Measurements from ENCODE around the gene PIGX.
A peak's percentile ranks its signal among the peaks of the same experiment; 100 is the strongest.
"Not testable (repeated sequence)": the region's sequence is repeated elsewhere in the genome, so short reads cannot be mapped to it uniquely, and the experiment has no call there.

PIGX gene

GRCh38 chr3:196707566-196707965 is 4.6 kb upstream of the PIGX start:
- no peak overlapping the region for H3K4me3 ChIP-seq (ENCODE audit: low read depth in 1 of 2, low read length in 2 of 2)
- H3K27ac ChIP-seq (ENCODE audit: low read depth, low read length): no peak overlapping the region
- peaks cover 6% of the 10 kb centered on the region for H3K4me1 ChIP-seq (ENCODE audit: insufficient read depth, low read length)
- no peaks in the 10 kb centered on the region for H3K9me3 ChIP-seq (ENCODE audit: low read length)
- no peaks in the 10 kb centered on the region for H3K36me3 ChIP-seq (ENCODE audit: insufficient read depth, low read length)
- H3K27me3 ChIP-seq (ENCODE audit: control insufficient read depth in 1 of 2, insufficient read depth in 2 of 2, low read length in 2 of 2): no peaks in the 10 kb centered on the region
- no peak overlapping the region for H3K9ac ChIP-seq (ENCODE audit: low read length)

GRCh38 chr3:196708467-196708866 is 3.7 kb upstream of the PIGX start:
- H3K27me3 ChIP-seq (ENCODE audit: control insufficient read depth in 1 of 2, insufficient read depth in 2 of 2, low read length in 2 of 2): no peaks in the 10 kb centered on the region
- peaks cover 13% of the 10 kb centered on the region for H3K4me1 ChIP-seq (ENCODE audit: insufficient read depth, low read length)
- H3K4me3 ChIP-seq (ENCODE audit: low read depth in 1 of 2, low read length in 2 of 2): no peak overlapping the region
- no peaks in the 10 kb centered on the region for H3K9me3 ChIP-seq (ENCODE audit: low read length)
- no peak overlapping the region for H3K9ac ChIP-seq (ENCODE audit: low read length)
- no peaks in the 10 kb centered on the region for H3K36me3 ChIP-seq (ENCODE audit: insufficient read depth, low read length)
- H3K27ac ChIP-seq (ENCODE audit: low read depth, low read length): no peak overlapping the region

- Histone ChIP-seq H3K9me3 (ENCODE audit: low read length) (no peaks in the 10 kb centered on the region), H3K27me3 (ENCODE audit: control insufficient read depth in 1 of 2, insufficient read depth in 2 of 2, low read length in 2 of 2) (no peaks in the 10 kb centered on the region), H3K4me1 (ENCODE audit: insufficient read depth, low read length) (peaks cover 21% of the 10 kb centered on the region), H3K9ac (ENCODE audit: low read length) (peak overlapping the region; percentile 70), H3K4me3 (ENCODE audit: low read depth in 1 of 2, low read length in 2 of 2) (peak overlapping the region; percentile 80 to 95), H3K27ac (ENCODE audit: low read depth, low read length) (peak overlapping the region; percentile 96), H3K36me3 (ENCODE audit: insufficient read depth, low read length) (no peaks in the 10 kb centered on the region)
These were observed 587 bp downstream of the PIGX start for GRCh38 chr3:196712514-196713413.

GRCh38 chr3:196717162-196717561 is 5.0 kb downstream of the PIGX start:
- H3K36me3 ChIP-seq (ENCODE audit: insufficient read depth, low read length); H3K27ac ChIP-seq (ENCODE audit: low read depth, low read length); H3K9ac ChIP-seq (ENCODE audit: low read length); H3K27me3 ChIP-seq (ENCODE audit: control insufficient read depth in 1 of 2, insufficient read depth in 2 of 2, low read length in 2 of 2); H3K9me3 ChIP-seq (ENCODE audit: low read length); H3K4me3 ChIP-seq (ENCODE audit: low read depth in 1 of 2, low read length in 2 of 2): not testable (repeated sequence)
- H3K4me1 ChIP-seq (ENCODE audit: insufficient read depth, low read length): peaks cover 15% of the 10 kb centered on the region

GRCh38 chr3:196721097-196721496 is 8.9 kb downstream of the PIGX start:
- Histone ChIP-seq H3K9me3 (ENCODE audit: low read length) (no peaks in the 10 kb centered on the region), H3K27me3 (ENCODE audit: control insufficient read depth in 1 of 2, insufficient read depth in 2 of 2, low read length in 2 of 2) (no peaks in the 10 kb centered on the region), H3K9ac (ENCODE audit: low read length) (no peak overlapping the region), H3K36me3 (ENCODE audit: insufficient read depth, low read length) (peaks cover 6% of the 10 kb centered on the region), H3K27ac (ENCODE audit: low read depth, low read length) (no peak overlapping the region), H3K4me1 (ENCODE audit: insufficient read depth, low read length) (no peaks in the 10 kb centered on the region), H3K4me3 (ENCODE audit: low read depth in 1 of 2, low read length in 2 of 2) (no peak overlapping the region)

GRCh38 chr3:196726788-196727675 is 14.9 kb downstream of the PIGX start:
- Histone ChIP-seq H3K9ac (ENCODE audit: low read length) (no peak overlapping the region), H3K4me3 (ENCODE audit: low read depth in 1 of 2, low read length in 2 of 2) (no peak overlapping the region), H3K27ac (ENCODE audit: low read depth, low read length) (no peak overlapping the region), H3K9me3 (ENCODE audit: low read length) (no peaks in the 10 kb centered on the region), H3K27me3 (ENCODE audit: control insufficient read depth in 1 of 2, insufficient read depth in 2 of 2, low read length in 2 of 2) (no peaks in the 10 kb centered on the region), H3K36me3 (ENCODE audit: insufficient read depth, low read length) (peaks cover 6% of the 10 kb centered on the region), H3K4me1 (ENCODE audit: insufficient read depth, low read length) (no peaks in the 10 kb centered on the region)

GRCh38 chr3:196735751-196736150 is 23.6 kb downstream of the PIGX start:
- Histone ChIP-seq H3K36me3 (ENCODE audit: insufficient read depth, low read length) (no peaks in the 10 kb centered on the region), H3K9ac (ENCODE audit: low read length) (no peak overlapping the region), H3K4me3 (ENCODE audit: low read depth in 1 of 2, low read length in 2 of 2) (no peak overlapping the region), H3K27ac (ENCODE audit: low read depth, low read length) (no peak overlapping the region), H3K27me3 (ENCODE audit: control insufficient read depth in 1 of 2, insufficient read depth in 2 of 2, low read length in 2 of 2) (no peaks in the 10 kb centered on the region), H3K4me1 (ENCODE audit: insufficient read depth, low read length) (peaks cover 5% of the 10 kb centered on the region), H3K9me3 (ENCODE audit: low read length) (no peaks in the 10 kb centered on the region)

- Histone ChIP-seq H3K4me3 (ENCODE audit: low read depth in 1 of 2, low read length in 2 of 2) (no peak overlapping the region), H3K4me1 (ENCODE audit: insufficient read depth, low read length) (peaks cover 12% of the 10 kb centered on the region), H3K9me3 (ENCODE audit: low read length) (no peaks in the 10 kb centered on the region), H3K36me3 (ENCODE audit: insufficient read depth, low read length) (no peaks in the 10 kb centered on the region), H3K27ac (ENCODE audit: low read depth, low read length) (no peak overlapping the region), H3K9ac (ENCODE audit: low read length) (no peak overlapping the region), H3K27me3 (ENCODE audit: control insufficient read depth in 1 of 2, insufficient read depth in 2 of 2, low read length in 2 of 2) (no peaks in the 10 kb centered on the region)
These were observed 24.6 kb downstream of the PIGX start for GRCh38 chr3:196736670-196737374.

GRCh38 chr3:196737655-196738054 is 25.5 kb downstream of the PIGX start:
- no peak overlapping the region for H3K9ac ChIP-seq (ENCODE audit: low read length)
- peaks cover 13% of the 10 kb centered on the region for H3K4me1 ChIP-seq (ENCODE audit: insufficient read depth, low read length)
- no peaks in the 10 kb centered on the region for H3K36me3 ChIP-seq (ENCODE audit: insufficient read depth, low read length)
- no peaks in the 10 kb centered on the region for H3K9me3 ChIP-seq (ENCODE audit: low read length)
- no peak overlapping the region for H3K4me3 ChIP-seq (ENCODE audit: low read depth in 1 of 2, low read length in 2 of 2)
- no peak overlapping the region for H3K27ac ChIP-seq (ENCODE audit: low read depth, low read length)
- H3K27me3 ChIP-seq (ENCODE audit: control insufficient read depth in 1 of 2, insufficient read depth in 2 of 2, low read length in 2 of 2): no peaks in the 10 kb centered on the region

- no peaks in the 10 kb centered on the region for H3K36me3 ChIP-seq (ENCODE audit: insufficient read depth, low read length)
- peak within 1 kb of the TSS; percentile 91 for H3K9ac ChIP-seq (ENCODE audit: low read length)
- H3K27me3 ChIP-seq (ENCODE audit: control insufficient read depth in 1 of 2, insufficient read depth in 2 of 2, low read length in 2 of 2): no peaks in the 10 kb centered on the region
- H3K27ac ChIP-seq (ENCODE audit: low read depth, low read length): peak within 1 kb of the TSS; percentile 97
- peak within 1 kb of the TSS; percentile 80 to 91 for H3K4me3 ChIP-seq (ENCODE audit: low read depth in 1 of 2, low read length in 2 of 2)
- H3K9me3 ChIP-seq (ENCODE audit: low read length): no peaks in the 10 kb centered on the region
- H3K4me1 ChIP-seq (ENCODE audit: insufficient read depth, low read length): peaks cover 13% of the 10 kb centered on the region
These were observed 27.7 kb downstream of the PIGX start, which contains the start of gene PAK2 for GRCh38 chr3:196739671-196740480. TSS of gene PAK2 (plus strand) at chr3:196739857. CDS start at chr3:196782647, 42,790 bp downstream.

All from muscle layer of colon (tissue), 2 donors.